Testis (tissue), 2 donors: ENCODE measurements around the gene CARMIL1.

Experiments
- POLR2A ChIP-seq: fragments of 450-650 bp; IDR thresholded peaks from one replicate; pipeline ENCODE4 v1.6.1; 2017; ENCODE audit warnings: antibody characterized with exemption, mild to moderate bottlenecking, moderate library complexity
- TF ChIP-seq, protein P1 (sequence below), 3 experiments: fragments of 450-650 bp in 2 of 3; fragments of 200-600 bp in 1 of 3; sonication (generic) in 1 of 3; IDR thresholded peaks; one replicate each; pipeline ENCODE4 v1.5.1; 2016 to 2019; ENCODE audit warnings: antibody characterized with exemption in 3 of 3, mild to moderate bottlenecking in 2 of 3, moderate library complexity in 1 of 3

DNA sequence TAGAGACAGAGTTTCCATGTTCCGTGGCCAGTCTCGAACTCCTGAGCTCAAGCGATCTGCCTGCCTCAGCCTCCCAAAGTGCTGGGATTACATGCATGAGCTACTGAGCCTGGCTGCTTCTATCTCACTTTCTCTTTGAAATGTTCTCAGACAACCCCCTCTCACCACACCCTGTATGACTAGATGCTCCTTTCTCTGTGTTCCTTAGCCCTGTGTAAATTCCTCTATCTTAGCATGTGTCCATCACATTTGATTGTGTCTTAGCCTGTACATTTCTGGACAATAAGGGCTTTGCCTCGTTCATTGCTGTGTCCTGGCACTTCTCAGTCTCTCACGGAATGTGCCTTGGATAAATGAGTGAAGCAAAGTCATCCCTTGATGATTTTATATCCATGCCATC, 204.8 kb downstream of the CARMIL1 start:
- TF ChIP-seq, protein P1, sequence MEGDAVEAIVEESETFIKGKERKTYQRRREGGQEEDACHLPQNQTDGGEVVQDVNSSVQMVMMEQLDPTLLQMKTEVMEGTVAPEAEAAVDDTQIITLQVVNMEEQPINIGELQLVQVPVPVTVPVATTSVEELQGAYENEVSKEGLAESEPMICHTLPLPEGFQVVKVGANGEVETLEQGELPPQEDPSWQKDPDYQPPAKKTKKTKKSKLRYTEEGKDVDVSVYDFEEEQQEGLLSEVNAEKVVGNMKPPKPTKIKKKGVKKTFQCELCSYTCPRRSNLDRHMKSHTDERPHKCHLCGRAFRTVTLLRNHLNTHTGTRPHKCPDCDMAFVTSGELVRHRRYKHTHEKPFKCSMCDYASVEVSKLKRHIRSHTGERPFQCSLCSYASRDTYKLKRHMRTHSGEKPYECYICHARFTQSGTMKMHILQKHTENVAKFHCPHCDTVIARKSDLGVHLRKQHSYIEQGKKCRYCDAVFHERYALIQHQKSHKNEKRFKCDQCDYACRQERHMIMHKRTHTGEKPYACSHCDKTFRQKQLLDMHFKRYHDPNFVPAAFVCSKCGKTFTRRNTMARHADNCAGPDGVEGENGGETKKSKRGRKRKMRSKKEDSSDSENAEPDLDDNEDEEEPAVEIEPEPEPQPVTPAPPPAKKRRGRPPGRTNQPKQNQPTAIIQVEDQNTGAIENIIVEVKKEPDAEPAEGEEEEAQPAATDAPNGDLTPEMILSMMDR (IDR thresholded peaks at IDR 0.05), result no peak
- TF ChIP-seq POLR2A, result no peak
